HG03460 (cell line): ENCODE data around the gene PRTN3.

ENCODE experiments used
- ATAC-seq: cut with Tn5 transposase; IDR thresholded peaks from one replicate; pipeline ENCODE4 v1.9.1; 2021; ENCODE audit not compliant: unreplicated experiment

Gene PRTN3

DNA sequence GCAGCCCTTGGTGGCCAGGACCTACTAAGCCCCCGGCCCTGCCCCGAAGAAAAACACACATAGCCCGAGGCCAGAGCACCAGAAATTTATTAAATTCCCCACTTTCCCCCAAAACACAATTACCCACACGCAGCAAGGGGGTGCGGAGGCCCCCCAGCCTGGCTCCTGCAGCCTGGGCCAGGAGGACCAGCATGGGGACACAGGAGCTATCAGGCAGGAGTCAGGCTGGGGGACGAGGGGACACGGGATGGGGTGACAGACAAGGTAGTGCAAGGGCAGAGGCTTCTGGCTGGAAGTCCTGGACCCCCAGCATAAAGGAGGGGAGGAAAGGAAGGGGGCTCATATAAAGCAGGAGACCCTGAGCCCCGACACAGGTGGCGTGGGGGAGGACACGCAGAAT, 55.6 kb downstream of the PRTN3 start:
- no peak for ATAC-seq

DNA sequence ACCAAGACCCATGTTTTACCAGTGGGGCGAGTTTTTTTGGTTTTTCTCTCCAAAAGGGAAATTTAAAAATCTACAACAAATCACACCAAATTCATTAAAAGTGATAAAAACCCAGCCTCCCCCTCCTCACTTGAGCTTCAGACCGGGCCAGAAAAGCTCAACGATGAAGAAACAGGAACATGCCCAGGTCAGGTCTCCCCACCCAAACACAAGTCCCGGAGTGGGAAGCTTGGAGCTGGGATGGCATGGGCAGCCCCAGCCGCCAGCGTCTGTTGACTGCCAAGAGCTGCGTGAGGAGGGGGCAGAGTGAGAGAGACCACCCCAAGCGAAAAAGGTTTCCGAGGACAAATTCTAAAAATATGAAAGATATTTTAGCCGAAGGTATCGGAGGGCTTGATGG, 56.2 kb downstream of the PRTN3 start:
- no peak for ATAC-seq

DNA sequence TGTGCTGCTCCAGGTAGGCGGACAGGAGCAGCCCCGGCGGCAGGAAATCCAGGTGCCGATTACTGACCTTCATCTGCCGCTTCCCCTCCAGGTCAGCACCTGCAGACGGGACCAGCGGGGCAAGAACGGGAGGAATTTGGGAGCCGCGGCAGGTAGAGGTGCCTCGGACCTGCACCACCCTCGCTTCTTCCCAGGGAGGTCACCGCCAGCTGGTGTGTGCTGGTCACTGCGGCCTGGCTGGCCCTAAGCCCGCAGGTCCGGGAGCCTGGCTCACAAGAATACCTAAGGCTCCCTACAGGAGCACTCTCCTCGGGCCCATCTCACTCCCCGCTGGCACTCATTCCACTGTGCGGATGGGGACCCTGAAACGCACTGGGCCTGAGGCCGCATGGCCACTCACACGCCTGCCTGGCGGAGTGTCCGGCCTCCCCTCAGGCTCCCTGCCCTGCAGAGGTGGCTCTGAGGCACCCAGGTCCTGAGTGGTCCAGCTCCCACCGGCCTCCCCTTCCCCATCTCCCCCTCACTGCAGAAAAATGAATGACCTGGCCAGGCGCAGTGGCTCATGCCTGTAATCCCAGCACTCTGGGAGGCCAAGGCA, 56.7 kb downstream of the PRTN3 start:
- no peak for ATAC-seq
